MV-4-11 (cell line): Measurements from ENCODE around the gene TMEM179.
A peak's percentile ranks its signal among the peaks of the same experiment; 100 is the strongest.

ENCODE experiments used
- DNase-seq: peaks from one replicate; lab custom pipeline; 2025; lab: John Stamatoyannopoulos, UW

The TMEM179 gene

DNA sequence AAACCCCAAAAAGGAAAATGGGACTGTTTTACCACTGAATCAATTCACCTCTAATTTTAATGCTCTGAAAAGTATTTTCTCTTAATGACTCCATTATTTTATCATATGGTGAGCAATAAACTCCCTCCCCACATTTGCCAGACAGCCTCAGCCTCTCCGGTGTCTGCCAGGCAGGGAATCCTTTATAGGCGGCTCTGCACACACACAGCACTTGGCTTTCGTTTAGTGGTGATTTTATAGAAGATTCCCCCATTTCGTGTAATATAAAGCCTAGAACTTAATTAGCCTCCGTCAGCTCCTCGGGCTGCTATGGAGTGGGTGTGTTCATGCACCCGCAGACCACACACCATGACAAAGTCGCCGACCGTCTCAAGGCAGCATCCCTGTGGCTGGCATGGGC lies 35.1 kb downstream of the TMEM179 start:
- DNase-seq, result no peak

DNA sequence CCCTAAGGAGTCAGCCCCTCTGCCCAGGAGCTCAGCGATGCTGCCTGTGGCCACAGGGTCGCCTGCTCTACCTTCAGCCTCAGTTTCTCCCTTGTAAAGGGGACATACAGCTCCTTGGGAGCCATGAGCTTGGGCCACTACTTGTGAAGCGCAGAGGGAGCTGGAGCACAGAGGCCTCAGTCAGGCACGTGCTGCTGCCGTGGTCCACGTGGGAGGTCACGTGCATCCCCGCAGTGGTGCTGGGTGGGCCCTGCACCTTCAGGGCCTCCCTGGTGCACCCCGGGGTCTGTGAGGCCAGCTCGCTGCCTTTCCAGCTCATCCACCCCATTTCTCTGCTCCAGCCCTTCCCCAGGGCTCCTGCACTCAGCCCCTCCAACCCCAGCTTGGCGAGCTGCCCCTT lies 36.0 kb downstream of the TMEM179 start:
- no peak for DNase-seq

- no peak for DNase-seq
Observed at GRCh38 chr14:104567957-104568225, 36.7 kb downstream of the TMEM179 start.

DNA sequence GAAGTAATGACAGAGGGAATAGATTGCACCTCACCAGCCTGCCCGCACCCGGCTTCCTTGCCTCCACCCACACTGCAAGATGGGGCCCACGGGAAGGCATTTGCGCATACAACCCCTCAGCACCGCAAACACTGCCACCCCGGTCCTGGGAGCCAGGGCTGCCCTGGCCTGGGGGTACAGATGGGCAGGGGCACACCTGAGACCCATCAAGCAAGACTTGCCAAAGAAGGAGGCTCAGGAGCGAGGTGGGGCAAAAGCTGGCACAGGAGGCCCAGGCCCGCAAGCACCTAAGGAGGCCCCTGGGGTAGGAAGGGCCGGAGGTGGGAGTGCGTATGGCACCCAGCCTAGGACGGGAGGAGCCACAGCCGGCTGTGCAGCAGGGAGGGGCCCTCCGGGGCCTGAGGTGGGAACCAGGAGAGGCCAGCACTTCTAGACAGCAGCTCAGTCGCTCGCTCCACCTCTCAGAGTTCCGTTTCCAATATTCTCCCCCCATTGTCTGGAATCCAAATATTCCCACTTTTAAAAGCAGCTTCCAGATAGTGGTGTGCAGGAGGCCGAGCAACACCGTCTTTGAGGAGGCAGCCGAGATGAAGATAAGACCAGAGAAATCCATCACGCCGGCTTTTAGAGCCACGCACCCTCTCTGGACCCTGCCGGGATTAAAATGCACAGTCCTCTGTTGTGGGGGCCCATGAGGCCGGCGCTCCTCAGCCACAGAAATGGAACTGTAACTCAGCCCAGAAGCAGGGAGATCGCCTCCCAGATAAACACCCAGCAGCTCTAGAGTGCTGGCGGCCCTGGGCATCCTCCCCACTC lies 37.2 kb downstream of the TMEM179 start:
- no peak for DNase-seq

DNA sequence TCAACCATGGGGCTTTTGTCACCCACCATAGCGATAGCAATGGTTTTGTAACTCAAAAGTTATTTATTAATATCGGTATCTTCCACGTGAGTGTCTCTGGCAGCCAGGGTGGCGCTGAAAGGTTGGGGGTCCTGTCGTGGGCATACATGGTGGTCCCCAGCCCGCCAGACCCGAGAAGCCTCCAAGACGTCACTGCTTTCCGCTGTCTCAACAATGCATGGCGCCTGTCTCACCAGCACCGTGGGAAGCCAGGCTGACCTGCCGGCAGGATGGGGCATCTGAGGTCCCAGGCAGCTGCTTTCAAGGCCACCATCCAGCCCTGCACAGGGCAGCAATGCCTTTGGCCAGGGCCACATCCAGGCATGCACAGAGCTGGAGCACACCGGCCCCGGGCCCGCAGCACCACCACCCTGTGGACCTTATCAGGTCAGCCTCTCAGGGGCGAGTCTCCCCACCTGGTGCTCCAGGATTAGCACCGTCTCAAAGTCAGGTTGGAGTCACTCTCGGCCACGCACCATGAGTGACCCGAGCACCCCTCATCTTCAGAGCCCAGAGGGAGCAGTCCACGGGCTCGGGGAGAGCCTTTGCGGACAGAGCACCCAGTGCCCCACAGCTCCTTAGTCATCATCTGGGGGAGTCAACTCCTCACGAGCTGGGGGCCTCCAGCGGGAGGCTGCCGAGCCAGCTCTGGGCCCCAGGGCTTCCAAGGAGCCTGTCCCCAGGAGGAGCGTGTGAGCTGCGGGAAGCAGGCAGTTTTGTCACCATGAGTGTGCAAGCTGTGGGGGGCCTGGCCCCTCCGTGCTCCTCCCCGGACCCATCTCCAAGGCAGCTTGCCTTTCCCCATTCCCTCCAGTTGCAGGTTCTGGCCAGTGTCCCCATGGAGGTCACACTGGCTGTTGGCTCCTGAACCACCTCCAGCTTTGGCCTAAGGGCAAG lies 39.6 kb downstream of the TMEM179 start:
- no peak for DNase-seq

DNA sequence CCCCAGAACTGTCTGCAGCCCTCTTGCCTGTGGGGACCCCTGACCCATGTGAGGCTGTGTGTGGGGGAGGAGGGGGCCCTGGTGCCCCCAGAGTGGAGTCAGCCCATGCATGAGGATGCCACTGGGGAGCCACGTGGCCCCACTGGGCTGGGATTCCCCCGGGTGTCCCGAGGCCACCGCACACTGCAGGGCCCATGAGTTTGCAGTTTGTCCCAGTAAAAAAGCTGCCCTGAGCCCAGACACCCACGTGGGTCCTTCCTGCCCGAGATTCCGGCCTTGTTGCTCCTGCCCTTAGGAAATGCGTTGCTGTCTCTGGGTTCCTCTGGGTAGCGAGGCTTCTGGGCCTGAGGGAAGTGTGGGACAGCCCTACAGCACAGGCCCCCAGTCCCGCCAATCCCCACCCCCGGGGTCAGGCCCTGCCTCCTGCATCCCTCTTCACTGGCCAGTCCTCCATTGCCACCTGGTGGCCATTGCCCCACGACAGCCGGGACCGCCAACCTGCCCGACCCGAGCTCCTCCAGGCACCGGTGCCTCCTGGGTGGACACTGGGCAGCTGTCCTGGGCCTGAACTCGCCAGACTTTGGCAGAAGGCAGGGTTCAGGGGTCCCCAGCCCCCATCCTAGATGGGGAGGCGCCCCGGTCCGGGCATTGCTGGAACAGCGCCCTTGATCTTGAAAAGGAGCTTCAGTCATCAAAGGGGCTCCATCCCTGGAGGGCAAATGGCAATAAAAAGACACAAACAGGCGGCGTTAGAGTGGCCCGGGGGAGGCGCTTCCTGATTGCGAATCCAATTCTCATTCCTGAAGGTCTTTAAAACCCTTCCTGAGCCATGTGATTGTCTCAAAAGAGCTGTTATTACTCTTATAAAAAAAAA lies 40.6 kb downstream of the TMEM179 start:
- DNase-seq, result peak; percentile 14

DNA sequence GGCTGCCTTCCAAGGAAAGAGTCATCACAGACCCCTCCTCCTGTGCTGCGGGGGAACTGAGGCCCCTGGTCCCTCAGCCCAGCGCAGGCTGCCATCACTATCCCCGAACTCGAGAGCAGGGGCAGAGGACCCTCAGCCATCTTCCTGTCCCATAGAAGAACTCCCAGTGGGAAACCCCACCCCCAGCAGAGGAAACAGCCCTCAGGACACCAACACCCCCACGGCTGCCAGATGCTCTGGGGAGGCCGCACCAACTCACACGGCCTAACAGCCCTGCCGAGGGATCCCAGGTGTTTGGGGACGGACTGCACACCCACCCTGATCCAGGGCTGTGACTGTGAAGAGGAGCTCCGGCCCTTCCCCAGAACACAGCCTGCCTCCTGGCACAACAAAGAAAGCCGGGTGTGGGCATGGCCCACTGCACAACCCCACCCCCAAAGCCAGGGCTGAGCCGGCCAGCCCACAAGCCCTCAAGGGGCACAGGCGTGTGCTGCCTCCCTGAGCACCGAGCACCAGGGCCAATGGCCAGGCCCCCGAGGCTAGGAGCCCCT lies 41.3 kb downstream of the TMEM179 start:
- DNase-seq, result no peak

GRCh38 chr14:104562606-104563005 lies 42.0 kb downstream of the TMEM179 start:
- DNase-seq, result no peak

DNA sequence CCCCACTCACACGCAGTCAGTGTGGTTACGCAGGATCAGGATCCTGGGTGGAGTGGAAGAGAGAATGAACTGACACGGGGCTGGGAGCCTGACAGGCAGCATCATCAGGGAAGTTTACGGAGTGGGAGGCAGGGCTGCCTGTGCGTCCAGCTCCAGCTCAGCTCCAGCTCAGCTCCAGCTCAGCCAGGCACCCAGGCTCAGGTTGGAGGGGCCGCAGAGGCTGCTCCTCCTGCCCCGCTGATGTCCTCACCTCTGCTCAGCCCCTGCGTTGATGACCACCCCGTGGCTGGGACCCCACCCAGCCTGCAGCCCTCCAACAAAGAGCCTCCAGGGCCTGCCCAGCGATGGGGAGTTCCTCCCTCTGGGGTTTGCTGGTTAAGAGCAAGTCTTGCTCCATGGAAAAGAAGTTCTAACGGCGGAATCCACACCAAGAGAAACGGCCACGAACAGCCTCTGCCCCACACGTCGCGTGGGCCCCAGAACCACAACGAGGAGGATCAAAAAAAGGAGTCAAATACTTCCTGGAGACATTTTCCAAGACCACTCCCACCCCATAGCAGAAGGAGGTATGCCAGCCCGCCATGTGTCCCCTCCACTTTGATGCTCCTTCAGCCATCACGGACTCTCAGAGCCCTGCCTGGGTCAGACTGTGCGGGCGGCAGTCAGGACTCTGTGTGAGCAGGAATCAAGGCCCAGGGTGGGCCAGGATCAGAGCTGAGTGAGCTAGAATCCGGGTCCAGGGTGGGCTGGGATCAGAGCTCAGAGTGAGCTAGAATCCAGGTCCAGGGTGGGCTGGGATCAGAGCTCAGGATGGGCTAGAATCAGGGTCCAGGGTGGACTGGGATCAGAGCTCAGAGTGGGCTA lies 42.7 kb downstream of the TMEM179 start:
- DNase-seq, result no peak

DNA sequence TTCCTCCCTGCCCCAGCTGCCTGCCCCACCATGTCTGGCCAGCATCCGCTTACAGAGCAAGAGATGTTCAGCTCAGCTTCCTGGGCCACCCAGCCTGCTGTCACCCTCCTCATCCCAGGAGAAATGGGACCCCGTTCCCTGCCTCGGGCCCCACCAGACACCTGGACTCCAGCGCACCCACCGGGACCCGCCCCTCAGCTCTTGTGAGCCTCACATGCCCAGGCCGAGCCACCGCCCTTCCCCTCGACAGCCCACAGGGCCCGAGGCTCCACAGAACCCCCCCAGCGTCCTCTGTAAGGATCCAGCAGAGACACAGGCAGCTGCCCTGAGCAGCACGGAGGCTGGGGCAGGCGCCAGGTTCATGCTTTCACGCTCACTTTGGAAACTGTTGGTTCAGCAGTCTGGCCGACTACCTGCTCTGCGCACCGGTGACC lies 43.4 kb downstream of the TMEM179 start:
- no peak for DNase-seq

DNA sequence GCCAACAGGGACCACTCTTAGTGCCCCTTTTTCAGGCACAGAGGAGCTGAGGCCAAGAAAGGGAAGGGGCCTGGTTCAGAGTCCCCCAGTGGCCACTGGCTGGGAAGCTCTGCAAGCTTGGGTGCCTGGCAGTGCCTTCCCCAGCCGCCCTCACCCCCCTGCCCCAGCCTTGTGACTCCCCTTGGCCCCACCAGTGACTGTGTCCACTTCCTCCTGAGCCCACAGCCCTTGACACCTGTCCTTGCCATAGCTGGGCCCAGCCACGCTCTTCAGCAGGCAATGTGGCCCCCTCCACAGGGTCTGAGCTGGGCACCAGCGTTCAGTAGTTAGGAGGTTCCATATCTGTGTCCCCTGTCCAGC lies 44.0 kb downstream of the TMEM179 start:
- DNase-seq, result no peak

DNA sequence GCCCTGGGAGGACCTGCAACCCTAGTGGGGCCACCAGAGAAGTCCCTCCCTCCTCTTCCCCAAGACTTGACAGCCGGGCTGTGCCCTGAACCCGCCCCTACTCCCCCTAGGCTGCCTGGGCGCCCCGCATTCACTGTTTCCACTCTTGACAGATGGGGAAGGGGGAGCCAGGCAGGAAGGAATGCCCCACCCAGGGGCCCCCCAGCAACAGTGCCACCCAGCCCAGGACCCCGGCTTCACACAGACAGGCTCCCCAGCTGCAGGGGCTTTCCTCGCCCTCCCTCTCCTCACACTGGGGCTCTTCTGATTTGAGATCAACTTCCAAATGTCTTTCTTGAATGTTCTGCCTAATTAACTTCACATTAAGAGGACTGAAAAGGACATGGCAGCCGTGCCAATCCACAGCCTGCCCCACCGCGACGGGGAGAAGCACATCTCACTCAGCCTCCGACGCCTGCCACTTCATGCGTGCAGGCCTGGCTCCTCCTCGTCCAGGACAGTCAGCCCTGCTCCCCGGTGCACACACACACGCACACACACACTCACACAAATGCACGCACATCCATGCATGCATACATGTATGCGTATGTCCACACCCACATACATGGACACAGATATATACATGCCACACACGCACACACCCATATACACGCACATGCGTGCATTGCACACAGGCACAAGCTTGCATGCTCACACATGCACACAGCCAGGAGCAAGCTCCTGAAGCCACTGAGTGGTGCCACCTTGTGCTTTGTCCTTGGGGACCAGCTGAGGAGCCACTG lies 44.6 kb downstream of the TMEM179 start:
- DNase-seq, result no peak

- DNase-seq, result no peak
Observed at GRCh38 chr14:104559028-104559803, 45.4 kb downstream of the TMEM179 start.

GRCh38 chr14:104558231-104559027 lies 46.1 kb downstream of the TMEM179 start:
- DNase-seq, result no peak

GRCh38 chr14:104557766-104558165 lies 46.8 kb downstream of the TMEM179 start:
- no peak for DNase-seq

- no peak for DNase-seq
Observed at GRCh38 chr14:104557086-104557485, 47.5 kb downstream of the TMEM179 start.

DNA sequence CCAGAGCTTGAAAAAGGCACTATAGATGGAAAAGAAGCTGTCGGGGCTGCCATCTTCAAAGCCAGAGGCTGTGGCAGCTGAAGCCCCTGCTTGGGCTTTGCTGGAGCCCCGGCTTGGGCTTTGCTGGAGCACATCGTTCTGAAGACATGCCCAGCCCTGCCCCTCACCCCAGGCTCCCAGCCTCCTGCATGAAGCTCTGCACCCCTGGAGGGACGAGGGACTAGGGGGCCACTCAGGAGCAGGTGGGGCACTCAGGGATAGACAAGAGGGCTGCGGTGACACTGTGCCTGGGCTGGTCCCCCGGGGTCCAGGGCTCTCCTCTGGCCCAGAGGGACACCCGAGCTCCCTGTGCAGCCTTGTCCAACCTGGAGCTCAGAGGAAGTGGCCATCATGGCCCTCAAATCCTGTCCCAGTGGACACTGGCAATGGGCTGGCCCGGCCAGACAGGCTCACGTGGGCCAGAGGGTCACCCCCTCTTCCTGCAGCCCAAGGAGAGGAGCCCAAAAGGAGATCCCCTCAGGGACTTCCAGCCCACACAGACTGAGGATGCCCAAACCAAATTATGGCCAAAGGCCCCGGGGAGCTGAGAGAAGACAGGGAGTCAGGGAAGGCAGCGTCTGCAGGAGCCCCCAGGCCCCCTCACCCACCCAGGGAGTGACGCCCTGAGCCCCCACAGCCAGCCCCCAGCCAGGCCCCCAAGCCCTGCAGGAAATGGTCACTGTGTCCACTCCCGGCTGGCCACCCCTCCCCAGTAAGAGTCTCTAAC lies 48.1 kb downstream of the TMEM179 start:
- DNase-seq, result no peak
